H1 (cell line): ENCODE results near the gene TEX2.

Experiments used
- EP300 ChIP-seq, 2 experiments: IDR thresholded peaks; 1 replicate in 1 of 2; 2 replicates in 1 of 2; pipeline ENCODE4 v1.6.1; 2011 to 2012; ENCODE audit warnings: low read depth in 2 of 2, low read length in 2 of 2, mild to moderate bottlenecking in 2 of 2, borderline replicate concordance in 1 of 2, inconsistent platforms in 1 of 2, moderate library complexity in 1 of 2
- POLR2A ChIP-seq, 2 experiments: IDR thresholded peaks; 1 replicate in 1 of 2; 2 replicates in 1 of 2; pipeline ENCODE4 v1.6.1; 2011; ENCODE audit warnings: low read depth in 2 of 2, low read length in 2 of 2, mild to moderate bottlenecking in 2 of 2; ENCODE audit errors: control extremely low read depth in 1 of 2
- POLR2AphosphoS5 ChIP-seq: IDR thresholded peaks from 2 replicates; pipeline ENCODE4 v1.6.1; 2011; ENCODE audit warnings: low read depth, low read length
- TF ChIP-seq, protein P1 (sequence below), 3 experiments: IDR thresholded peaks; 1 replicate in 2 of 3; 2 replicates in 1 of 3; pipeline versions ENCODE4 v1.5.1 to v1.6.1; 2011; ENCODE audit warnings: low read length in 3 of 3, mild to moderate bottlenecking in 3 of 3, inconsistent platforms in 2 of 3, low read depth in 1 of 3, moderate library complexity in 1 of 3; ENCODE audit not compliant: insufficient read depth in 1 of 3; ENCODE audit errors: control extremely low read depth in 1 of 3

DNA sequence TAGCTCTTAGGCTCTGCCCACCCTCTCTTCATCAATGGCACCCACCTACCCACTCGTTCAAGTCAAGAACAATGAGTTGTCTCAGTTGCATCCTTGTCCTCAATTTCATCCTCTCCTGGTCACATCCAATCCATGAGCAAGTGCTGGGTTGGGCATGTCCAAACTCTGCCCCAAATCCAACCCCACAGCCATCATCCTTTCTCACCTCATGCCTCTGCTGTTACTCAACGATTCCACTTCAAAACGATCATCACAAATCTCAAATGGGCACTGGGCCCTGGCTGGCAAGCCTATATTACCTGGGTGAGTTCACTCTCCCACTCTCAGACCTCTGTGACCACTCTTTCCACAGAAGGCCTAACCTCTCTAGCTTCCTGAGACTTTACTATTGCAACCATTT is 12.0 kb upstream of the TEX2 start:
- no peak for TF ChIP-seq POLR2A (IDR thresholded peaks at IDR 0.05; ENCODE audit: control extremely low read depth in 1 of 2, low read depth in 2 of 2, low read length in 2 of 2)
- TF ChIP-seq, protein P1, sequence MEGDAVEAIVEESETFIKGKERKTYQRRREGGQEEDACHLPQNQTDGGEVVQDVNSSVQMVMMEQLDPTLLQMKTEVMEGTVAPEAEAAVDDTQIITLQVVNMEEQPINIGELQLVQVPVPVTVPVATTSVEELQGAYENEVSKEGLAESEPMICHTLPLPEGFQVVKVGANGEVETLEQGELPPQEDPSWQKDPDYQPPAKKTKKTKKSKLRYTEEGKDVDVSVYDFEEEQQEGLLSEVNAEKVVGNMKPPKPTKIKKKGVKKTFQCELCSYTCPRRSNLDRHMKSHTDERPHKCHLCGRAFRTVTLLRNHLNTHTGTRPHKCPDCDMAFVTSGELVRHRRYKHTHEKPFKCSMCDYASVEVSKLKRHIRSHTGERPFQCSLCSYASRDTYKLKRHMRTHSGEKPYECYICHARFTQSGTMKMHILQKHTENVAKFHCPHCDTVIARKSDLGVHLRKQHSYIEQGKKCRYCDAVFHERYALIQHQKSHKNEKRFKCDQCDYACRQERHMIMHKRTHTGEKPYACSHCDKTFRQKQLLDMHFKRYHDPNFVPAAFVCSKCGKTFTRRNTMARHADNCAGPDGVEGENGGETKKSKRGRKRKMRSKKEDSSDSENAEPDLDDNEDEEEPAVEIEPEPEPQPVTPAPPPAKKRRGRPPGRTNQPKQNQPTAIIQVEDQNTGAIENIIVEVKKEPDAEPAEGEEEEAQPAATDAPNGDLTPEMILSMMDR (IDR thresholded peaks at IDR 0.05; ENCODE audit: control extremely low read depth in 1 of 3, insufficient read depth in 1 of 3, low read depth in 1 of 3, low read length in 3 of 3) = no peak
- no peak for TF ChIP-seq EP300 (IDR thresholded peaks at IDR 0.05; ENCODE audit: borderline replicate concordance in 1 of 2, low read depth in 2 of 2, low read length in 2 of 2)
- no peak for TF ChIP-seq POLR2AphosphoS5
